Measurements from ENCODE around the gene UBAC2.

UBAC2 gene

DNA sequence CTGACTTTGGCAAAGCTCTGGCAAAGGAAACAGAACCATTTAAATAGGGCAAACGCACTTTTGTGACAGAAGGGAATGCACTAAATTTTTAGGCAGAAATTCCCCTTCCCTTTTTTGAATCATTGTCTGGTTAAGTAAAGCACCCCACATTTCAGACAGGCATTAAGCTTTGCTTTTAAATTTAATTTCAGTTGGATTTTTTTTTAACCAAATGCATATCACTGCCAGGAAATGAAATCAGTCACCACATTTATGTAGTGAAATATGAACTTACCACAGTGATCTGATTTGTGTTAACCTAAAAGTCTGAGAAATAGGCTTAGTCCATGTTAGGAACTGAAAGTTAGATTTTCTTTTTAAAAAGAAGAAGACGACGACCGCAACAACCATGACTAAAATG lies 95.7 kb downstream of the UBAC2 start:
- no peak for DNase-seq (ENCODE audit: low read depth in 2 of 2)
- TF ChIP-seq, protein P1, sequence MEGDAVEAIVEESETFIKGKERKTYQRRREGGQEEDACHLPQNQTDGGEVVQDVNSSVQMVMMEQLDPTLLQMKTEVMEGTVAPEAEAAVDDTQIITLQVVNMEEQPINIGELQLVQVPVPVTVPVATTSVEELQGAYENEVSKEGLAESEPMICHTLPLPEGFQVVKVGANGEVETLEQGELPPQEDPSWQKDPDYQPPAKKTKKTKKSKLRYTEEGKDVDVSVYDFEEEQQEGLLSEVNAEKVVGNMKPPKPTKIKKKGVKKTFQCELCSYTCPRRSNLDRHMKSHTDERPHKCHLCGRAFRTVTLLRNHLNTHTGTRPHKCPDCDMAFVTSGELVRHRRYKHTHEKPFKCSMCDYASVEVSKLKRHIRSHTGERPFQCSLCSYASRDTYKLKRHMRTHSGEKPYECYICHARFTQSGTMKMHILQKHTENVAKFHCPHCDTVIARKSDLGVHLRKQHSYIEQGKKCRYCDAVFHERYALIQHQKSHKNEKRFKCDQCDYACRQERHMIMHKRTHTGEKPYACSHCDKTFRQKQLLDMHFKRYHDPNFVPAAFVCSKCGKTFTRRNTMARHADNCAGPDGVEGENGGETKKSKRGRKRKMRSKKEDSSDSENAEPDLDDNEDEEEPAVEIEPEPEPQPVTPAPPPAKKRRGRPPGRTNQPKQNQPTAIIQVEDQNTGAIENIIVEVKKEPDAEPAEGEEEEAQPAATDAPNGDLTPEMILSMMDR (IDR thresholded peaks at IDR 0.05; ENCODE audit: low read depth, low read length): no peak
- H3K4me3 ChIP-seq (replicated peaks in 1 of 2; ENCODE audit: low read depth in 2 of 2, low read length in 2 of 2): no peak overlapping the region

DNA sequence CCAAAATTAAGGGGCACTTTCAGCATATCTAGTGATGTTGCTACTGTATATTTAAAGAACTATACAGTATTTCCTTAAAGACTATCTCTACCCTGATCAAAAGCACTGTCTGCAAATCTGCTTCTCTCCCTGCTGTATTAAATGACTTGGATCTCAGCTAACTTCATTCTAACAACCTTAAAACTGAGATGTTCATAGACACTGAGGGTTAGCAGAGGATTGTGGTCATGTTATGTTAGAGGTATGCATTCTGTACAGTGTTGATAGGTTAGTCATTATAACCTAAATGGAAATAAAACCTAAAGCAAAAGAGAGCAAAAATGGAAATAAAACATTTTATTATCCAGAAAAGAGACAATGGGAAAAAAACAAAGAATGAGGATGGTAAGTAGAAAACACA lies 96.7 kb downstream of the UBAC2 start:
- H3K4me3 ChIP-seq (replicated peaks in 1 of 2; ENCODE audit: low read depth in 2 of 2, low read length in 2 of 2): no peak overlapping the region
- TF ChIP-seq, protein P1 (IDR thresholded peaks at IDR 0.05; ENCODE audit: low read depth, low read length): no peak
- DNase-seq (ENCODE audit: low read depth in 2 of 2): no peak

DNA sequence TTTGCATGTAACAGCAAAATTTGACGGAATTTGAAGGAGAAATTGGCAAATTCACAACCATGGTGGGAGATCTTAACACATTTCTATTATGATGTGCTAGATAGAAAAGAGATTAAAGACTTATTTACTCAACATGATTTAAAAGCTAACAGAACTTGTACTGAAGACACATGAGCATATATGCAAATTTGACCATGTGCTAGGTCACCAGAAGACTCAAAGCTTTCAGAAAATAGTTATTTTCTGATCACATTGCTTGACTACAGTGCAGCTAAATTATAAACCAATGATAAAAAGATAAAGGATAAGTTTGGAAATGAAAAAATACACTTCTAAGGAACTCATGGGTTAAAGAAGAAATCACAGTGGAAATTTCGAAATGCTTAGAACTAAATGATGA lies 97.4 kb downstream of the UBAC2 start:
- H3K4me3 ChIP-seq (replicated peaks in 1 of 2; ENCODE audit: low read depth in 2 of 2, low read length in 2 of 2): no peak overlapping the region
- TF ChIP-seq, protein P1 (IDR thresholded peaks at IDR 0.05; ENCODE audit: low read depth, low read length): no peak
- no peak for DNase-seq (ENCODE audit: low read depth in 2 of 2)

DNA sequence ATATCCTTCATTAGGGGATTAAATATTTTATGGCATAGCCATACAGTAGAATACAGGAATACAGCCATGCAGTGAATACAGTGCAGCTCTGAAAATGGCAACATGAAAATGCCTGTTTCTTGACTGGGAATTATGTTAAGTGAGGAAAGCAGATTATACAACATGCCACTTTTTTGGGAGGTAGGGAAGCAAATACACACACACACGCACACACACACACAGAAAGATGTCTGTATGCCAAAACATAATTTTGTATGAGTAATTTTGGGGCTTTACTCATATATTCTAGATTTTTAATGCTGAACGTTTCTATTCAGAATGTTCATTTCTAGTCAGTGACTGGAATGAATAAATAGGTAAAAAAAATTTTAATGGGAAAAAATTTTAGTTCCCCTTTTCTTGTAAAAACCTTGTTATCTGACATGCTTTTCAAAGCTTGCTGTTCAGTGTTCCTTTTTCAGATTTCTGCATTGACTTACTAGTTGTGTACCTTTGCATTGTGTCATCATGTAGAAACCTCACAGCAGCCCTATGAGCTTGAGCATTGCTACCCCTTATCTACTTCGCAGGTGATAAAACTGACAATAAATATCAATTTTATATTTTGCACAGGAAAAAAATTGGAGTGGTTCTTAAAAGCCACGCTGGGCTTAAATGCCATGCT lies 98.7 kb downstream of the UBAC2 start:
- no peak for DNase-seq (ENCODE audit: low read depth in 2 of 2)
- TF ChIP-seq, protein P1 (IDR thresholded peaks at IDR 0.05; ENCODE audit: low read depth, low read length): no peak
- H3K4me3 ChIP-seq (replicated peaks in 1 of 2; ENCODE audit: low read depth in 2 of 2, low read length in 2 of 2): no peak overlapping the region

DNA sequence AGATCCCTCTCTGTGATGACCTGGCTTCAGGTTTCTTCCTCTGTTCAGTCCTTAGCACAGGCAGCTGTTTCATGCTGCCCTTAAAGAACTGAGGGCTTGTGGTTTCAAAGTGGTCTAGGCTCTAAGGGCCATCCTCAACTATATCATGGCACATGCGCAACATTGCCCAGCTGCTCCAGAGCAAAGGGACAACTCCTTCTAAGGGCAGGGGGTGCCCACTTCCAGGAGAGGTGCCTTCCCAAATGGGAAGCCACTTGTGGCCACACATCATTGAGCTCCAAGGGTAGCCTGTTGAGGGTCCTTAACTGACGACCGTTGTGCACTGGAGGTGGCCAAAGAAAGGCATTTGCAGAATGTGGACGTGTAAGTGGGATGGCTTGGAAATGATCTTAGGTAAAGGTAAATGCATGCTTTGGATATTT lies 99.3 kb downstream of the UBAC2 start:
- no peak for DNase-seq (ENCODE audit: low read depth in 2 of 2)
- H3K4me3 ChIP-seq (replicated peaks in 1 of 2; ENCODE audit: low read depth in 2 of 2, low read length in 2 of 2): no peak overlapping the region
- TF ChIP-seq, protein P1 (IDR thresholded peaks at IDR 0.05; ENCODE audit: low read depth, low read length): no peak

DNA sequence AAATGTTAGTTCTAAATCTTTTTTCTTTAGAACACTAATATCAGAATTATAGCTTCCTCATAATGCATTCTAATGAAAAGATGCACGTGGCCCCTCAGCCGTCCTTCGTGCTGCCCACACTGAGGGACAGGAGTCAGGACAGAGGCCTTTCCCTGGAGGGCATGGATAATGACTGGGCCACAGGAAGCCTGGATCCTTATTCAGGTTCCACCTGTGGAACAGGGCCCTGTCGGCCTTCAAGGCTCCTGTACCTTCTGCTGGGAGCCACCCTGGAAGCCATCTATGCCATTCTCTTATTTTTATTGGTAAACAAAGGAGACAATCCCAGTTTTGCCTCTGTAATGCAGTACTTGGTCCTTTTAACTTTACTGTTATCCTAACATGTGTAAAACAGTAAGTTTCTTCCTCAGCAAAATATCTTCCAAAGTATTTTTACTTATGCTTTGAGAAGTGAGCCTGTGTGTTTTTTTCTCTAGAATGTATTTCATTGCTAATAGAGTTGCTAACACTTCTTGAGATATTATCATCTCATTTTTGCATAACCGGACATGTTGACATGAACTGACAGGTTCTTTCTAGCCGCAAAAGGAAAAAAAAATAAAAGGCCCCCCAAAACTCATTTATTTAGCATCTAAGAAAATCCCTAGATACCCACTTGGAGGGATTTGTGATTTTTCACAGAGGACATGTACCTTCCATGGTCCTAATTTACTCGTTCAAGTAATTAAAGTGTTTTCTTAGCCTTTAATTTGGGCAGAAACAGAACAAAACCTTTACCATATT lies 100.6 kb downstream of the UBAC2 start:
- DNase-seq (ENCODE audit: low read depth in 2 of 2): no peak
- TF ChIP-seq, protein P1 (IDR thresholded peaks at IDR 0.05; ENCODE audit: low read depth, low read length): no peak
- H3K4me3 ChIP-seq (replicated peaks in 1 of 2; ENCODE audit: low read depth in 2 of 2, low read length in 2 of 2): no peak overlapping the region

Measured in cardiac fibroblast (primary cell).